ENCODE results near the gene AQP5. TPM values are rescaled to one million over a fixed set of nuclear protein-coding genes. Genes with fewer than 3 reads are reported as not detected.
A peak's percentile ranks its signal among the peaks of the same experiment; 100 is the strongest.

The AQP5 gene
- total RNA-seq, 1 experiment from 2014 or later = not detected

- no peak for ATAC-seq
- CTCF ChIA-PET = no interaction called here
Measured at GRCh38 chr12:50005175-50005574, 43.5 kb downstream of the AQP5 start.

GRCh38 chr12:50006280-50006679 lies 44.6 kb downstream of the AQP5 start:
- ATAC-seq (no peak), DNase-seq (no peak)
- no peak overlapping the region for H3K4me3 ChIP-seq (ENCODE audit: low read length)
- peaks cover 48% of the 10 kb centered on the region for H3K79me2 ChIP-seq (ENCODE audit: low read length)
- H3K9ac ChIP-seq (ENCODE audit: low read length) = no peak overlapping the region
- 0 out of 2 replicates have a peak, but pooled peaks cover 6% of the 10 kb centered on the region for H4K20me1 ChIP-seq (ENCODE audit: low read length)
- TF ChIP-seq EZH2phosphoT487 (IDR thresholded peaks at IDR 0.05; ENCODE audit: borderline replicate concordance, low read length) (no peak), EZH2 (IDR thresholded peaks at IDR 0.05; ENCODE audit: low read length, unreplicated experiment) (no peak), CTCF (conservative IDR thresholded peaks at IDR 0.05; ENCODE audit: low read depth, low read length) (no peak)
- no peak overlapping the region for H3K27ac ChIP-seq (ENCODE audit: low read length)
- H3K36me3 ChIP-seq (ENCODE audit: low read depth, low read length) = peaks cover 64% of the 10 kb centered on the region
- H2AFZ ChIP-seq (ENCODE audit: low read length) = no peak overlapping the region
- intact Hi-C loops (cut with micrococcal nuclease) = no loop called here
- H3K9me3 ChIP-seq (ENCODE audit: low read length) = no peaks in the 10 kb centered on the region
- ChIA-PET CTCF (no interaction called here), POLR2A (ENCODE audit: unreplicated experiment) (interaction anchor here (0.6 kb wide), 2 partner anchors 39 to 265 kb away, joined by 3 read pairs; partner anchors contain the start of gene TMBIM6)
- no peak overlapping the region for H3K4me2 ChIP-seq (ENCODE audit: low read length)
- BruUV-seq (replicated peaks) = no TSS peak
- H3K4me1 ChIP-seq (ENCODE audit: insufficient read depth, low read length) = no peaks in the 10 kb centered on the region; the same call in 1 of the 2 replicates
- no peaks in the 10 kb centered on the region for H3F3A ChIP-seq (ENCODE audit: low read length, unreplicated experiment)
- no peaks in the 10 kb centered on the region for H3K27me3 ChIP-seq (ENCODE audit: low read length)
- no peaks in the 10 kb centered on the region for H3K9me2 ChIP-seq (replicated peaks; ENCODE audit: low read length)

More at GRCh38 chr12:50005175-50005574, 43.5 kb downstream of the AQP5 start:
- Histone ChIP-seq H3K27me3 (ENCODE audit: low read length) (no peaks in the 10 kb centered on the region), H3K4me3 (ENCODE audit: low read length) (no peak overlapping the region), H3K36me3 (ENCODE audit: low read depth, low read length) (peaks cover 70% of the 10 kb centered on the region), H2AFZ (ENCODE audit: low read length) (no peak overlapping the region), H3K27ac (ENCODE audit: low read length) (no peak overlapping the region), H3K9ac (ENCODE audit: low read length) (no peak overlapping the region), H3K79me2 (ENCODE audit: low read length) (peaks cover 37% of the 10 kb centered on the region), H4K20me1 (ENCODE audit: low read length) (0 out of 2 replicates have a peak, but pooled peaks cover 6% of the 10 kb centered on the region), H3K9me2 (replicated peaks; ENCODE audit: low read length) (no peaks in the 10 kb centered on the region), H3F3A (ENCODE audit: low read length, unreplicated experiment) (no peaks in the 10 kb centered on the region), H3K9me3 (ENCODE audit: low read length) (no peaks in the 10 kb centered on the region), H3K4me2 (ENCODE audit: low read length) (no peak overlapping the region), H3K4me1 (ENCODE audit: insufficient read depth, low read length) (no peaks in the 10 kb centered on the region; the same call in 1 of the 2 replicates)
- POLR2A ChIA-PET (ENCODE audit: unreplicated experiment) = no interaction called here
- TF ChIP-seq EZH2 (IDR thresholded peaks at IDR 0.05; ENCODE audit: low read length, unreplicated experiment) (no peak), CTCF (conservative IDR thresholded peaks at IDR 0.05; ENCODE audit: low read depth, low read length) (no peak), EZH2phosphoT487 (IDR thresholded peaks at IDR 0.05; ENCODE audit: borderline replicate concordance, low read length) (no peak)
- no peak for DNase-seq
- intact Hi-C loops (cut with micrococcal nuclease) = no loop called here
- BruUV-seq (replicated peaks) = no TSS peak

GRCh38 chr12:50006754-50007442 lies 45.2 kb downstream of the AQP5 start:
- no peaks in the 10 kb centered on the region for H3K9me2 ChIP-seq (replicated peaks; ENCODE audit: low read length)
- intact Hi-C loops (cut with micrococcal nuclease) = no loop called here
- H3K9ac ChIP-seq (ENCODE audit: low read length) = no peak overlapping the region
- ChIA-PET POLR2A (ENCODE audit: unreplicated experiment) (interaction anchor here (0.6 kb wide), 2 partner anchors 40 to 266 kb away, joined by 3 read pairs; partner anchors contain the start of gene TMBIM6), CTCF (no interaction called here)
- no TSS peak for BruUV-seq (replicated peaks)
- no peaks in the 10 kb centered on the region; the same call in 1 of the 2 replicates for H3K4me1 ChIP-seq (ENCODE audit: insufficient read depth, low read length)
- DNase-seq (peak; percentile 38), ATAC-seq (peak; percentile 88)
- 0 out of 2 replicates have a peak, but pooled peaks cover 6% of the 10 kb centered on the region for H4K20me1 ChIP-seq (ENCODE audit: low read length)
- no peaks in the 10 kb centered on the region for H3F3A ChIP-seq (ENCODE audit: low read length, unreplicated experiment)
- H3K79me2 ChIP-seq (ENCODE audit: low read length) = peaks cover 49% of the 10 kb centered on the region
- no peak overlapping the region for H3K4me2 ChIP-seq (ENCODE audit: low read length)
- no peak overlapping the region for H2AFZ ChIP-seq (ENCODE audit: low read length)
- peaks cover 59% of the 10 kb centered on the region for H3K36me3 ChIP-seq (ENCODE audit: low read depth, low read length)
- no peak overlapping the region for H3K4me3 ChIP-seq (ENCODE audit: low read length)
- no peaks in the 10 kb centered on the region for H3K27me3 ChIP-seq (ENCODE audit: low read length)
- H3K27ac ChIP-seq (ENCODE audit: low read length) = no peak overlapping the region
- no peak for TF ChIP-seq EZH2phosphoT487 (IDR thresholded peaks at IDR 0.05; ENCODE audit: borderline replicate concordance, low read length)
- TF ChIP-seq EZH2 (IDR thresholded peaks at IDR 0.05; ENCODE audit: low read length, unreplicated experiment) = no peak
- no peak for TF ChIP-seq CTCF (conservative IDR thresholded peaks at IDR 0.05; ENCODE audit: low read depth, low read length)
- no peaks in the 10 kb centered on the region for H3K9me3 ChIP-seq (ENCODE audit: low read length)
